NB4 (cell line): Measurements from ENCODE around the gene CEP290.

ENCODE experiments used
- POLR2A ChIP-seq: IDR thresholded peaks from 2 replicates; pipeline ENCODE4 v1.6.1; 2011; ENCODE audit warnings: mild to moderate bottlenecking; ENCODE audit not compliant: insufficient read length; ENCODE audit errors: extremely low read depth
- TF ChIP-seq, protein P1 (sequence below): IDR thresholded peaks from one replicate; pipeline ENCODE4 v1.5.1; 2012; ENCODE audit warnings: low read depth, low read length
- TF ChIP-seq, protein P2 (sequence below): IDR thresholded peaks from 2 replicates; pipeline ENCODE4 v1.6.1; 2011; ENCODE audit warnings: low read depth, low read length

DNA sequence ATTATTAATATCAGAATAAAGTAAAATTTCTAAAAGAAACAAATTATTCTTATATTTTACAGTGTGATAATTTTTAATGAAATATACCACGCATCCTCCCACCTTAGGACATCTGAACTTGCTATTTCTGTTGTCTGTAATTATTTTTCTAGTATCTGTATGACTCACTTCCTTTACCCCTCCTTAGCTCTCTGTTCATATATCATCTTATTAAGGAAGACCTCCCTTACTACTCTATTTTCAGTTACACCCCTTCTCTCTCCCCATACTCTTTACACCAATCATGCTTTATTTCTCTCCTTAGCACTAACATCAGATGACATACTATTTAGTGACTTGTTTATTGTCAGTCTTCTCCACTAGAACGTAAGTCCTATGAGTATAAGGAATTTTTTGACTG, 78.5 kb downstream of the CEP290 start:
- TF ChIP-seq, protein P1, sequence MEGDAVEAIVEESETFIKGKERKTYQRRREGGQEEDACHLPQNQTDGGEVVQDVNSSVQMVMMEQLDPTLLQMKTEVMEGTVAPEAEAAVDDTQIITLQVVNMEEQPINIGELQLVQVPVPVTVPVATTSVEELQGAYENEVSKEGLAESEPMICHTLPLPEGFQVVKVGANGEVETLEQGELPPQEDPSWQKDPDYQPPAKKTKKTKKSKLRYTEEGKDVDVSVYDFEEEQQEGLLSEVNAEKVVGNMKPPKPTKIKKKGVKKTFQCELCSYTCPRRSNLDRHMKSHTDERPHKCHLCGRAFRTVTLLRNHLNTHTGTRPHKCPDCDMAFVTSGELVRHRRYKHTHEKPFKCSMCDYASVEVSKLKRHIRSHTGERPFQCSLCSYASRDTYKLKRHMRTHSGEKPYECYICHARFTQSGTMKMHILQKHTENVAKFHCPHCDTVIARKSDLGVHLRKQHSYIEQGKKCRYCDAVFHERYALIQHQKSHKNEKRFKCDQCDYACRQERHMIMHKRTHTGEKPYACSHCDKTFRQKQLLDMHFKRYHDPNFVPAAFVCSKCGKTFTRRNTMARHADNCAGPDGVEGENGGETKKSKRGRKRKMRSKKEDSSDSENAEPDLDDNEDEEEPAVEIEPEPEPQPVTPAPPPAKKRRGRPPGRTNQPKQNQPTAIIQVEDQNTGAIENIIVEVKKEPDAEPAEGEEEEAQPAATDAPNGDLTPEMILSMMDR = no peak
- TF ChIP-seq POLR2A = no peak
- TF ChIP-seq, protein P2, sequence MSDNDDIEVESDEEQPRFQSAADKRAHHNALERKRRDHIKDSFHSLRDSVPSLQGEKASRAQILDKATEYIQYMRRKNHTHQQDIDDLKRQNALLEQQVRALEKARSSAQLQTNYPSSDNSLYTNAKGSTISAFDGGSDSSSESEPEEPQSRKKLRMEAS = no peak
